NCI-H2107 treated with DMSO at 0.1 percent for 48 hours (cell line): ENCODE data around the gene NOP10.
"Not testable (repeated sequence)": the region's sequence is repeated elsewhere in the genome, so short reads cannot be mapped to it uniquely, and the experiment has no call there.

Experiments used
- DNase-seq: peaks from one replicate; lab custom pipeline; 2025; ENCODE audit not compliant: unreplicated experiment; lab: John Stamatoyannopoulos, UW

The NOP10 gene

GRCh38 chr15:34342737-34343575 lies at the start of gene NOP10, which contains the start of gene NUTM1:
NOP10 (minus strand) TSS chr15:34343136; CDS start chr15:34343073, 63 bp downstream.
NUTM1 (plus strand) TSS chr15:34343315; CDS start chr15:34343697, 382 bp downstream.
- peak; percentile 37 for DNase-seq

- not testable (repeated sequence) for DNase-seq
Observed at GRCh38 chr15:34389594-34390086, 46.7 kb upstream of the NOP10 start.

- DNase-seq: not testable (repeated sequence)
Observed at GRCh38 chr15:34381829-34382521, 39.0 kb upstream of the NOP10 start.

GRCh38 chr15:34380491-34380890 lies 37.6 kb upstream of the NOP10 start:
- DNase-seq: not testable (repeated sequence)

- DNase-seq: no peak
Observed at GRCh38 chr15:34376856-34377255, 33.9 kb upstream of the NOP10 start.

- DNase-seq: not testable (repeated sequence)
Observed at GRCh38 chr15:34375541-34375940, 32.6 kb upstream of the NOP10 start.

- no peak for DNase-seq
Observed at GRCh38 chr15:34374816-34375215, 31.9 kb upstream of the NOP10 start.

- DNase-seq: no peak
Observed at GRCh38 chr15:34373951-34374350, 31.0 kb upstream of the NOP10 start.

- DNase-seq: no peak
Observed at GRCh38 chr15:34370643-34371042, 27.7 kb upstream of the NOP10 start.

GRCh38 chr15:34370129-34370528 lies 27.2 kb upstream of the NOP10 start:
- DNase-seq: no peak

GRCh38 chr15:34367101-34368081 lies 24.5 kb upstream of the NOP10 start, which contains the start of gene LPCAT4:
LPCAT4 (minus strand) TSS chr15:34367196; CDS start chr15:34367100, 96 bp downstream.
- DNase-seq: peak; percentile 25

- DNase-seq: peak; percentile 35
Observed at GRCh38 chr15:34366271-34367065, 23.5 kb upstream of the NOP10 start.

- no peak for DNase-seq
Observed at GRCh38 chr15:34365836-34366235, 22.9 kb upstream of the NOP10 start.

GRCh38 chr15:34365091-34365825 lies 22.3 kb upstream of the NOP10 start:
- no peak for DNase-seq

- no peak for DNase-seq
Observed at GRCh38 chr15:34364041-34364440, 21.1 kb upstream of the NOP10 start.

GRCh38 chr15:34362047-34362773 lies 19.3 kb upstream of the NOP10 start:
- DNase-seq: no peak

- DNase-seq: no peak
Observed at GRCh38 chr15:34361278-34361677, 18.3 kb upstream of the NOP10 start.

- no peak for DNase-seq
Observed at GRCh38 chr15:34360298-34360697, 17.4 kb upstream of the NOP10 start.
